ENCODE results near the gene PPP2R5C. TPM values are rescaled to one million over a fixed set of nuclear protein-coding genes. Genes with fewer than 3 reads are reported as not detected.

The PPP2R5C gene
- total and polyA plus RNA-seq, 2 of the 4 experiments (the other 2 are of a cell fraction): 65.9 to 78.7 TPM

DNA sequence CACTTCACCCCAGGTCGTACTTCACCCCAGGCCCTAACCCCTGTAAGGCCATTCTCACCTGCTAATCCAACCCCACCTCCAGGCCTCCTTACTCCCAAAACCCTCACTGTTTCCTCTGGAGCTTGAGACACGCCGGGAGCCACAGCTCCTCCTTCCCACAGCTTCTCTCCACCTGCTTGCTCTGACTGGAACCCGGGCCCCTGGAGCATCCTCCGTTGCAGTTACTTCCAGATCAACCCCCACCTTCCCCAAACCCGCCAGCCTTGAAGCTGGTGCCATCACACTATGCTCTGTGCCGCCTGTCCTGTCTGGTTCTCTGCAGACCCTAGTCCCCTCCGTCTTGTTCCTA lies 34.6 kb upstream of the PPP2R5C start:
- 61% methylated on average over 4 of the region's 8 CpGs; no CpG with 5 or more reads in 1 of the 2 experiments for WGBS, 2 experiments (ENCODE audit: extremely low coverage in 2 of 2, insufficient read length in 1 of 2)
- ATAC-seq (ENCODE audit: low read depth) (no peak), DNase-seq (no peak)
- no peak overlapping the region for H3K27ac ChIP-seq (ENCODE audit: insufficient read depth, low read length)
- no peaks in the 10 kb centered on the region for H3K9me1 ChIP-seq (ENCODE audit: insufficient read depth, low read length)
- H3K9ac ChIP-seq (ENCODE audit: low read depth, low read length): no peak overlapping the region
- TF ChIP-seq CHD1 (IDR thresholded peaks at IDR 0.05; ENCODE audit: low read depth, low read length): no peak
- TF ChIP-seq, protein P1, sequence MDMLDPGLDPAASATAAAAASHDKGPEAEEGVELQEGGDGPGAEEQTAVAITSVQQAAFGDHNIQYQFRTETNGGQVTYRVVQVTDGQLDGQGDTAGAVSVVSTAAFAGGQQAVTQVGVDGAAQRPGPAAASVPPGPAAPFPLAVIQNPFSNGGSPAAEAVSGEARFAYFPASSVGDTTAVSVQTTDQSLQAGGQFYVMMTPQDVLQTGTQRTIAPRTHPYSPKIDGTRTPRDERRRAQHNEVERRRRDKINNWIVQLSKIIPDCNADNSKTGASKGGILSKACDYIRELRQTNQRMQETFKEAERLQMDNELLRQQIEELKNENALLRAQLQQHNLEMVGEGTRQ (IDR thresholded peaks at IDR 0.05; ENCODE audit: low read depth, low read length): no peak
- TF ChIP-seq NFE2L2 (IDR thresholded peaks at IDR 0.05; ENCODE audit: low read depth, low read length): no peak
- no peak for TF ChIP-seq MXI1 (IDR thresholded peaks at IDR 0.05; ENCODE audit: borderline replicate concordance, low read depth, low read length)
- no peak for TF ChIP-seq POLR2A (IDR thresholded peaks at IDR 0.05; ENCODE audit: low read depth, low read length)
- TF ChIP-seq FOS (IDR thresholded peaks at IDR 0.05; ENCODE audit: low read depth, low read length): no peak
- no peak for TF ChIP-seq MAZ (IDR thresholded peaks at IDR 0.05; ENCODE audit: borderline replicate concordance, low read depth, low read length)
- TF ChIP-seq CEBPB (IDR thresholded peaks at IDR 0.05; ENCODE audit: low read depth, low read length): no peak
- TF ChIP-seq RCOR1 (IDR thresholded peaks at IDR 0.05; ENCODE audit: insufficient replicate concordance, low read length): no peak
- TF ChIP-seq, protein P2, sequence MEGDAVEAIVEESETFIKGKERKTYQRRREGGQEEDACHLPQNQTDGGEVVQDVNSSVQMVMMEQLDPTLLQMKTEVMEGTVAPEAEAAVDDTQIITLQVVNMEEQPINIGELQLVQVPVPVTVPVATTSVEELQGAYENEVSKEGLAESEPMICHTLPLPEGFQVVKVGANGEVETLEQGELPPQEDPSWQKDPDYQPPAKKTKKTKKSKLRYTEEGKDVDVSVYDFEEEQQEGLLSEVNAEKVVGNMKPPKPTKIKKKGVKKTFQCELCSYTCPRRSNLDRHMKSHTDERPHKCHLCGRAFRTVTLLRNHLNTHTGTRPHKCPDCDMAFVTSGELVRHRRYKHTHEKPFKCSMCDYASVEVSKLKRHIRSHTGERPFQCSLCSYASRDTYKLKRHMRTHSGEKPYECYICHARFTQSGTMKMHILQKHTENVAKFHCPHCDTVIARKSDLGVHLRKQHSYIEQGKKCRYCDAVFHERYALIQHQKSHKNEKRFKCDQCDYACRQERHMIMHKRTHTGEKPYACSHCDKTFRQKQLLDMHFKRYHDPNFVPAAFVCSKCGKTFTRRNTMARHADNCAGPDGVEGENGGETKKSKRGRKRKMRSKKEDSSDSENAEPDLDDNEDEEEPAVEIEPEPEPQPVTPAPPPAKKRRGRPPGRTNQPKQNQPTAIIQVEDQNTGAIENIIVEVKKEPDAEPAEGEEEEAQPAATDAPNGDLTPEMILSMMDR (conservative IDR thresholded peaks at IDR 0.05; ENCODE audit: low read depth, low read length): no peak
- no peak for TF ChIP-seq RFX5 (IDR thresholded peaks at IDR 0.05; ENCODE audit: low read depth, low read length)
- TF ChIP-seq BHLHE40 (IDR thresholded peaks at IDR 0.05; ENCODE audit: low read depth, low read length): no peak
- TF ChIP-seq MAFK (IDR thresholded peaks at IDR 0.05; ENCODE audit: low read depth, low read length): no peak
- TF ChIP-seq SMC3 (IDR thresholded peaks at IDR 0.05; ENCODE audit: low read depth, low read length): no peak
- no peak overlapping the region for H3K14ac ChIP-seq (replicated peaks; ENCODE audit: low read depth, low read length)
- no peak overlapping the region for H3K4me3 ChIP-seq (ENCODE audit: insufficient read depth, low read depth, low read length)
- no peak overlapping the region for H4K91ac ChIP-seq (ENCODE audit: insufficient read depth, low read depth, low read length)
- H4K8ac ChIP-seq (ENCODE audit: low read depth in 2 of 2, low read length in 2 of 2): no peak overlapping the region
- H2AK5ac ChIP-seq (ENCODE audit: low read depth, low read length): no peak overlapping the region
- no peaks in the 10 kb centered on the region for H3K36me3 ChIP-seq (ENCODE audit: control insufficient read depth, insufficient read depth, low read length)
- H2BK120ac ChIP-seq (ENCODE audit: low read depth, low read length): no peak overlapping the region
- no peaks in the 10 kb centered on the region for H3K79me1 ChIP-seq (ENCODE audit: low read depth in 1 of 2, low read length in 2 of 2)
- ChIA-PET CTCF (no interaction called here), POLR2A (ENCODE audit: unreplicated experiment) (no interaction called here)
- H2AK9ac ChIP-seq (replicated peaks; ENCODE audit: low read depth, low read length, poor library complexity): no peak overlapping the region
- no peaks in the 10 kb centered on the region for H4K20me1 ChIP-seq (ENCODE audit: insufficient read depth, low read length)
- H4K5ac ChIP-seq (ENCODE audit: low read depth, low read length): no peak overlapping the region
- H2BK15ac ChIP-seq (ENCODE audit: low read depth, low read length): no peak overlapping the region
- H3K4me1 ChIP-seq (ENCODE audit: control insufficient read depth, insufficient read depth, low read length): peaks cover 5% of the 10 kb centered on the region; the same call in 1 of the 2 replicates
- in situ Hi-C loops (cut with MboI; ENCODE audit: low sequenced_read_pairs): no loop called here
- H2BK20ac ChIP-seq (ENCODE audit: low read depth, low read length): no peak overlapping the region
- no peak overlapping the region for H2BK5ac ChIP-seq (ENCODE audit: low read depth, low read length, poor library complexity, severe bottlenecking)
- H3K4ac ChIP-seq (ENCODE audit: low read depth, low read length): no peak overlapping the region
- no peak overlapping the region for H3K18ac ChIP-seq (ENCODE audit: low read depth, low read length)
- intact Hi-C loops (cut with micrococcal nuclease): no loop called here
- H2AFZ ChIP-seq (replicated peaks; ENCODE audit: low read length, poor library complexity): no peak overlapping the region
- H3K27me3 ChIP-seq (ENCODE audit: control insufficient read depth, insufficient read depth, low read length): peaks cover 4% of the 10 kb centered on the region; the same call in 1 of the 2 replicates
- dilution Hi-C loops (cut with HindIII; ENCODE audit: low sequenced_read_pairs, unreplicated experiment): no loop called here
- no TSS peak for BruUV-seq (replicated peaks)
- no peaks in the 10 kb centered on the region for H3K9me3 ChIP-seq (ENCODE audit: control insufficient read depth, insufficient read depth, low read length)
- no peak overlapping the region for H3K4me2 ChIP-seq (ENCODE audit: low read depth, low read length)
- H3K56ac ChIP-seq (ENCODE audit: extremely low read depth, insufficient read depth, low read length): no peak overlapping the region
- H3K23ac ChIP-seq (ENCODE audit: low read depth, low read length): no peak overlapping the region
